Chondrocyte (in vitro differentiated cells): ENCODE measurements around the gene AGRN. TPM values are rescaled to one million over a fixed set of nuclear protein-coding genes. Genes with fewer than 3 reads are reported as not detected.
"Not testable (repeated sequence)": the region's sequence is repeated elsewhere in the genome, so short reads cannot be mapped to it uniquely, and the experiment has no call there.

Source experiments
- DNase-seq: peaks from one replicate; pipeline ENCODE4 v3.0.0; 2021; ENCODE audit warnings: mixed read lengths, low spot score
- H3K27ac Mint-ChIP-seq: one replicate; pipeline ENCODE4 v1.8.0; 2021; ENCODE audit warnings: mild to moderate bottlenecking, moderate library complexity, mixed read lengths; ENCODE audit not compliant: unreplicated experiment
- H3K27me3 Mint-ChIP-seq: 2 replicates; pipeline ENCODE4 v1.8.0; 2021; ENCODE audit warnings: low read depth, mixed read lengths
- H3K36me3 Mint-ChIP-seq: 2 replicates; pipeline ENCODE4 v1.8.0; 2021; ENCODE audit warnings: low read depth, mixed read lengths
- H3K4me1 Mint-ChIP-seq: 2 replicates; pipeline ENCODE4 v1.8.0; 2021; ENCODE audit warnings: low read depth, mild to moderate bottlenecking, mixed read lengths
- H3K4me3 Mint-ChIP-seq: one replicate; pipeline ENCODE4 v1.8.0; 2021; ENCODE audit warnings: mild to moderate bottlenecking, moderate library complexity, mixed read lengths; ENCODE audit not compliant: unreplicated experiment
- H3K9me3 Mint-ChIP-seq: 2 replicates; pipeline ENCODE4 v1.8.0; 2021; ENCODE audit warnings: low read depth, mixed read lengths
- CTCF ChIP-seq: fragments of 200-600 bp; sonication (generic); IDR thresholded peaks from 2 replicates; pipeline ENCODE4 v1.5.0; 2021; ENCODE audit warnings: antibody characterized with exemption, mild to moderate bottlenecking, moderate library complexity
- total RNA-seq: library from RNA; stranded (reverse); gene quantifications from 3 replicates; pipeline ENCODE4 v1.2.1, GENCODE V29; 2021

The AGRN gene
- total RNA-seq, 1 donor from 2014 or later, result 221 TPM

- Mint-ChIP-seq H3K4me3 (no peak overlapping the region), H3K4me1 (peaks cover 9% of the 10 kb centered on the region), H3K9me3 (peaks cover 17% of the 10 kb centered on the region), H3K36me3 (peaks cover 15% of the 10 kb centered on the region), H3K27ac (no peak overlapping the region), H3K27me3 (no peaks in the 10 kb centered on the region)
- no peak for TF ChIP-seq CTCF
- no peak for DNase-seq
These were observed 27.6 kb upstream of the AGRN start for GRCh38 chr1:992362-992761.

GRCh38 chr1:993379-993995, 26.4 kb upstream of the AGRN start:
- no peak for DNase-seq
- peaks cover 9% of the 10 kb centered on the region for H3K4me1 Mint-ChIP-seq
- TF ChIP-seq CTCF, result no peak
- peaks cover 14% of the 10 kb centered on the region for H3K9me3 Mint-ChIP-seq
- no peak overlapping the region for H3K27ac Mint-ChIP-seq
- H3K36me3 Mint-ChIP-seq, result peaks cover 13% of the 10 kb centered on the region
- no peak overlapping the region for H3K4me3 Mint-ChIP-seq
- H3K27me3 Mint-ChIP-seq, result no peaks in the 10 kb centered on the region

GRCh38 chr1:994546-994945, 25.4 kb upstream of the AGRN start:
- H3K4me3 Mint-ChIP-seq, H3K27ac Mint-ChIP-seq, DNase-seq, H3K36me3 Mint-ChIP-seq, H3K4me1 Mint-ChIP-seq, H3K27me3 Mint-ChIP-seq: not testable (repeated sequence)
- H3K9me3 Mint-ChIP-seq, result peaks cover 11% of the 10 kb centered on the region

DNA sequence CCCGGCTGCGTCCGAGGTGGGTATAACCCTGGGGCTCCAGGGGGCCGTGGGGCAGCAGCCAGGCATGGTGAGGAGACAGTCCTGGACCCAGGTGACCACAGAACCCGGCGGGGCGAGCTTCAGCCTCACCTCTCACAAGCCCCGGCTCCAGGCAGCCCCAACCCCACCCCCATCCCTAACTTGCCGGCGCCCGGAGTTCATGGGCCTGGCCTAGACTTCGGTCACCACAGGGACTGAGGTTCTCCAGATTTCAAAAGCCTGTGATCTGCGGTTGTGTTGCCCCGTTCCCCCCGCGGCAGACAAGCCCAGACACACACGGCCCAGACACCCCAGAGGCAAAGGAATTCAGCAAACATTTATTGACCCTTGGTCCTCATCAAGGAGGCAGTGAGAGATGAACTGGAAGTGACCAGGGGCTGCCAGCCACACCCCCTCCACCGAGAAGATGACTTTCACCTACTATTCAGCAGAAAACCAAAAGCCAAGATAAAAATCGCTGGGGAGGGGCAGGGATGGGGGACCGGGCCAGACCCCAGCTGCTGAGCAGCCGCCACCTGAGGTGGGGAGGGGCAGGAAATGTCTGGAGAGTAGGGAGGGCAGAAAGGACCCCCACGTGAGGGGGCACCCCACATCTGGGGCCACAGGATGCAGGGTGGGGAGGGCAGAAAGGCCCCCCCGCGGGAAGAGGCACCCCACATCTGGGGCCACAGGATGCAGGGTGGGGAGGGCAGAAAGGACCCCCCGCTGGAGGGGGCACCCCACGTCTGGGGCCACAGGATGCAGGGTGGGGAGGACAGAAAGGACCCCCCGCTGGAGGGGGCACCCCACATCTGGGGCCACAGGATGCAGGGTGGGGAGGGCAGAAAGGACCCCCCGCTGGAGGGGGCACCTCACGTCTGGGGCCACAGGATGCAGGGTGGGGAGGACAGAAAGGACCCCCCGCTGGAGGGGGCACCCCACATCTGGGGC, 24.0 kb upstream of the AGRN start:
- no peak overlapping the region for H3K4me3 Mint-ChIP-seq
- H3K4me1 Mint-ChIP-seq, result peaks cover 12% of the 10 kb centered on the region
- peak overlapping the region; percentile 71 for H3K27ac Mint-ChIP-seq

DNA sequence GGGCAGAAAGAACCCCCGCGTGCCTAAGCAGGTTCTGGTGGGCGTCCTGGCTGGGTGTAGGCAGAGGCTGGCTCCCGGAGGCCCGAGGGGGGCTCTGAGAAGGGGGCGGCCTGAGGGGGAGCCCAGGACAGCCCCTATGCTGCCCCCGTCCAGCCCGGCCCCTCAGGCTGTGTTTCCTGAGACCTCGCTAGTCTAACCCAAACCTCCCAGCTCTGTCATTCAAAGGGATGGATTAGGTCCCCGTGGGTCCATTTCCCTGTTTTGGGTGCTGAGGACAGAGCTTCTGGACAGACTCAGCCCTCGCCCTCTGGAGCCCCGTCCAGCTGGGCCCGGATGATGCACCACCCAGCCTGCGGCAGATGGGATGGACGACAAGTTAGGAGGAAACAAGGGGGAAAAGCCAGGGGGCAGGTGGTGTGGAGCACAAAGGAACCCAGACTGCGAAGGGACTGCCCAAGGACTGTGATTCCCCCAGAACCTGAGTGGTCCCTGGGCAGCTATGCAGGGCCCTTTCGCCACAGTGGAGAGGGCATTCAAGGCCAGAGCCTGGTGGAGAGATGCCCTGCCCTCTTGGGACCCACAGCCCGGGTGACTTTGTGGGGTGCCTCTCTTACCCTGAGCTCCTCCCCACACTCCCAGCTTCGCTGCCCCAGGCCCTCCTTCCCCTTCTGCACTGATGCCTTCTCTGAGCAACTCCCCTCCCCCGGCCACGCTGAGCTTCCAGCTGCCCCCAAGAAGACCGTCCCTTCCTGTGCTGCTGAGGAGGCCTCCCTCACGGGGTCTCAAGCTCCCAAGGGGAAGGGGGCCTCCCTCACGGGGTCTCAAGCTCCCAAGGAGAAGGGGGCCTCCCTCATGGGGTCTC, 22.8 kb upstream of the AGRN start:
- Mint-ChIP-seq H3K4me3 (peak overlapping the region; percentile 56), H3K27me3 (no peaks in the 10 kb centered on the region), H3K9me3 (peaks cover 5% of the 10 kb centered on the region), H3K27ac (peak overlapping the region; percentile 77), H3K36me3 (peaks cover 4% of the 10 kb centered on the region), H3K4me1 (peaks cover 14% of the 10 kb centered on the region)
- no peak for DNase-seq
- TF ChIP-seq CTCF, result no peak

More for the DNA sequence above, 24.0 kb upstream of the AGRN start:
- peaks cover 10% of the 10 kb centered on the region for H3K36me3 Mint-ChIP-seq
- peaks cover 11% of the 10 kb centered on the region for H3K9me3 Mint-ChIP-seq
- TF ChIP-seq CTCF, result no peak
- H3K27me3 Mint-ChIP-seq, result no peaks in the 10 kb centered on the region
- no peak for DNase-seq
